MV-4-11 (cell line): Measurements from ENCODE around the gene ATAT1.
"Not testable (repeated sequence)": the region's sequence is repeated elsewhere in the genome, so short reads cannot be mapped to it uniquely, and the experiment has no call there.

ENCODE experiments used
- DNase-seq: peaks from one replicate; lab custom pipeline; 2025; lab: John Stamatoyannopoulos, UW

The ATAT1 gene

DNA sequence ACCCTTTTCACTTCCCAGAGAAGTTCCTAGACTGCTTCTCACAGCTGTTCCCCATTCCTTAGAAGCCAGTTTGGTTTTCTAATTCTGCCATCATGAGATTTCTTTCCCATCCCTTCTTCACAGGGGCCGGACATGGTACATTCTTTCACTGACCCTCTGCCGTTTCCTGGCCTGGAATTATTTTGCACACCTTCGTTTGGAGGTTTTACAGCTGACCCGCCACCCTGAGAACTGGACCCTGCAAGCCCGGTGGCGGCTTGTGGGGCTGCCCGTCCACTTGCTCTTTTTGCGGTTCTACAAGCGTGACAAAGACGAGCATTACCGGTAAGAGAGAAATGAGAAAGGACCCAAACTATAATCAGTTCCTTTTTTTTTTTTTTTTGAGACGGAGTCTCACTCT lies 24.5 kb downstream of the ATAT1 start:
- peak; percentile 64 for DNase-seq

DNA sequence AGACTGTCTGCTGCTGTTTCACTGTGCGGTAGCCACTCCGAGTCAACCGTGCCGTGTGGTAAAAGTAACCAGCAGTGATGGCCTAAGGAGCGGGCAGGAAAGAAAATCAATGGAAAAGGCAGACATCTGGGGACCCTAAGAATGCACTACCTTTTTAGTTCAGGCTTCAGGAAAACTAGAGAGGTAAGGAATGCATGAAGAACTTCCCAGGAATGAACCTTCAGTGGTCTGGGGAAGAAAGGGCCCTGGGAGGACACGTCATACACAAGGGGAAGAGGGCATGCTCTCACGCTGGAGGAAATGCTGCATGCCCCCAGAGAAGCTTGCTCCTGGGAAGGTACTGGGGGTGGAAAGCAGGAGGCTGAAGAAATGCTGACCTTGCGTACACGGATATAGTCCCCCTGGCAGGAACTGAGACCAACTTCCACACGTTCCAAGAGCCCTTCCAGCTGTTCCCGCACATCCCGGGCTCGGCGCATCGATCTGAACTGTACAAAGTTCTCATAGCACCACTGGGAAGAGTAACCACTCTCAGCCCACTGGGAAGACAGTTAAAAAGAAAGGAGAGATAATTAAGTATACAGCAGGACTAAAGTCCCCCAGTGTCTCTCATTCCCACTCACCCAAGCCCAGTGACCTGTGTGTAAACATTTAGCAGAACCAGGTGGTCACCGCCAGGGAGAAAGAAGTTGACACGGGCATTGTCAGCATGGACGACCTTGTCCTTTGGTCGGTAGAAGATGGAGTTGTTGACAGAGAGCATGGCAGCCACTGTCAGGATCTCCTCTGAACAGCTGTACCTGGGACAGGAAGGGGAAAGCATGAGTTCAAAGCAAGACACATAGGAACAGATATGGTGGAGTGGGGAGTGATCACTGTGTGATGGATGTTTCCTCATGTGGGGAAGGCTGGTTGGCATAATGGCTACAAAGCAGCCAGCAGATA lies 28.4 kb downstream of the ATAT1 start:
- DNase-seq, result no peak

DNA sequence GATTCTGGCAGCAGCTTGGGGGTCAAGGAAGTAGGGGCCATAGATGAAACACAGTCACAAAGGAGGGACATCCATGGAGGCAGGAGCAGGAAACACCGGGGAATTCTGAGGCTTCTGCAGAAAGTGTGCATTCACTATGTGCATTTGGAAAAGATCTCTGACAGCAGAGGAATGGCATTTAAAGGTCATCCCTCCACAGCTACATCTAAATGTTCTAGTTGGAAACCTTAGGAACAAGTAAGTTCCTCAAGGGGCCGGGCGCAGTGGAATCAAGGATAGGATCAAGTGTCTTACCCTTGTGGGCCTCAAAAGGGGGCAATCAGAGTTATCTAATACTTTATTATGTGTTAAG lies 29.0 kb downstream of the ATAT1 start:
- no peak for DNase-seq

DNA sequence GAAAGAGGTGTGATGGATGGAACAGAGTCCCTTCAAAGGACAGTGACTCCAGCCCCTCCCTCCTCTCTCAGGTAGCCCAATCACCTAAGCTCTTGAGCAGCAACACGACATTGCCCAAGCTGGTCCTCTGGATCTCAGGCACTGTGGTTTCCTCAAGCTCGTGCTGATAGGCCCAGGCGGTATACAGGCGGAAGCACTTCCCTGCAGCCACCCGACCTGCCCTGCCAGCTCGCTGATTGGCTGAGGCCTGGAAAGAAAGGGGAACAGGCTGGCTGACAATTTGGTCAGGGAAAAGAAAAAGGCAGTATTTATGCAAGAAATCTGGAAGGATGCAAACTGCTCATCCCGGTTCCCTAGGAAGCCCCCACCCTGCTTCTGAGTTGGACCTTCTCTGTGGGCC lies 29.8 kb downstream of the ATAT1 start:
- peak; percentile 91 for DNase-seq

DNA sequence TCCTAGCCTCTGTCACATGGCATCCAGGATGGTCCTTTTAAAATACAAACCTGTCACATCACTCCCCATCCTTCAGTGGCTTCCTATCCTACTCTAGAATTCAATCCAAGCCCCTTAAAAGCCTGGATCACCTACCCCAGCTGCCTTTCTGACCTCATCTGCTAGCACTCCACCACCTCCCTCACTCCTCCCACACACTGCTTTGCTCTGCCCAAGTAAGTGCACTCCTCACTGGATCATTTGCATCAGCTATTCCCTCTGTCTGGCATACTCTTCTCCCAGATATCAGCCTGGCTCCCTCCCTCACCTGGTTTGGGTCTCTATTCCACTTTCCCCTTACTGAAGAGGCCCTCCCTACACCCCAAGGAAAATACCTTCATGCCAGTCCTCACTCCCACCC lies 30.8 kb downstream of the ATAT1 start:
- no peak for DNase-seq

DNA sequence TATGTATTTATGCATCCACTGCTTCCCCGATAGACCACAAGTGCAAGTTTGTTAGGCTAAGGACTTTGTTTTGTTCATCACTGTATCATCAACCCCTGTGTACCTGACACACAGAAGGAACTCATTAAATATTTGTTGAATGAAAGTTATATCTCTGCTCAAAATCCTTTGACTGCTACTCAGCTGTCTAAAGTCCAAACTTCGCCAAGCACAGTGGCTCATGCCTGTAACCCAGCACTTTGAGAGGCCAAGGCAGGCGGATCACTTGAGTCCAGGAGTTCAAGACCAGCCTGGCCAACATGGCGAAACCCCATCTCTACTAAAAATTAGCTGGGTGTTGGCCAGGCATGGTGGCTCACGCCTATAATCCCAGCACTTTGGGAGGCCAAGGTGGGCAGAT lies 31.2 kb downstream of the ATAT1 start:
- DNase-seq, result not testable (repeated sequence)

DNA sequence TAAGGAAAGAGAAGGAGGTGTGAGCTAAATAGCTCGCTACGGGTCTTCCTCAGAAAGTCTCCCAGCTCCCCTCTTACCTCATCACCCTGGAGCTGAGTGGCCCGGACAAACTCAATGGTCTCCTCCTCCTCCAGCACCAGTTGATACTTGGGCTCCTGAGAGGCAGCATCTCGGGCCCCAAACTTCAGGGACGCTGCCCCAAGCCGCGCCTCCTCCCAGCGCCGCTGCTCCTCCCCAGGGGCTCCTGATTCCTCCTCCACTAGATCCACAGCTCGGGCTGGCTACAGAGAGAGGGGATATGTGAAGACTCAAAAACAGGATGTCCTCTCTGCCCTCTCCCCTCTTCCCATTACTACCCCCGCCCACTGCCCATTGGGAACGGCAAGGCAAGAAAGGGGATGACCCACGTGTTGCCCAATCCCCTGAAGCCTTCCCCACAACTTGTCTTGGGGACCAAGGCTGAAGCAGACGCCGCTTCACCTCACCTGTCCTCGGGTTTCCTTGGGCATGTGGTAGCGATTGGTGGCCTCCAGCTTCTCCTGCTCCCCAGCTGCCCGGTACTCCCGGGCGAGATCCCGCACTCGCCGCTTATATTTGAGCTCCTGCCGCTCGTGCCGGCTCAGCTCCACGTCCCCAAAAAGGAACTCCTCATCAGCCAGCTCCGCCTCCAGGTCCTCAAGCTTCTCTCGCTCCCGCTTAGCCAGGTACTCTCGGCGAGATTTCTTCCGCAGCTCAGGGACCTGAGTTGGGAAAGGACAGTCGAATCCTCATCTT lies 38.5 kb downstream of the ATAT1 start:
- no peak for DNase-seq

DNA sequence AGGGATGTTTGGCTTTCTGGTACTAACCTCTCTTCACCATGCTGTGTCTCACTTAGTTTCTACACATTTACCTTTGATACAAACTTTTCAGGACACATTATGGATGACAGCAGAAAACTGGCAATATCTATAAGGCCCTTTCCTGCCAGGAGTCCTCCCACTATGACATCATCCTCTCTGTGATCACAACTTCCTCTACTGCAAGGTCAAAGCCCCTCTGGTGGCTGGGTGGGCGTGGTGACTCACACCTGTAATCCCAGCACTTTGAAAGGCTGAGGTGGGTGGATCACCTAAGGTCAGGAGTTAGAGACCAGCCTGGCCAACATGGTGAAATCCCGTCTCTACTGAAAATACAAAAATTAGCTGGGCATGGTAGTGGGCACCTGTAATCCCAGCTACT lies 39.6 kb downstream of the ATAT1 start:
- DNase-seq, result not testable (repeated sequence)

DNA sequence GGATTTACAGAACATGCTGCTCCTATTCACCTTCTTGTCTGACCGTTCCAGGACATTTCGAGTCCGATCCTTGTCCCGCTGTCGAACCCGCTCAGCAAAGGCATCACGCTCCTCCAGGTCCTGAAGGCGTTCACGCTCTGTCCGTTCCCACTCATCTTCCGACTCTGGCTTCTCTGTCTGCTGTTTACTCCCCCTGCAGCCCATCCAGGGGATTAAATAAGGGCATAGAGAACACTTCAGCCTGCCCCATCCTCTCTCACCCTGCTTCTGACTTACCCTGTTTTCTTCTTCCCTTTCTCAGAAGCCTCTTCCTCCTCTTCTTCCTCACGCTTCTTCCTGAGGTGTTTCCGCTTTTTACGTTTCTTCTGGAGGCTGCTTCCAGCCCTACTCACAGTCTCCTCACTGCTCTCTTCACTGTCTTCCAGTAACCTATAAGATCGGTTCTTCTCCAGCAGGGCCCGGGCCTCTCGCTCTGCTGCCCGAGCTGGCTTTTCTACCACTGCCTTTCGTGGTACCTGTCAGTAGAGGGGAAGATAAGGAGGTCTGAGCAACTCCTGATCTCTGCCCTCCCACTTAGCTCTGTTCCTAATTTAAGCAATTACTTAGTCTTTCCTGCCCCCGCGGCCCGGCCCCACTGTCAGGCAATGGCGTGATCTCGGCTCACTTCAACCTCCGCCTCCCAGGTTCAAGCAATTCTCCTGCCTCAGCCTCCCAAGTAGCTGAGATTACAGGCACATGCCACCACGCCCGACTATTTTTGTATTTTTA lies 44.3 kb downstream of the ATAT1 start:
- no peak for DNase-seq

DNA sequence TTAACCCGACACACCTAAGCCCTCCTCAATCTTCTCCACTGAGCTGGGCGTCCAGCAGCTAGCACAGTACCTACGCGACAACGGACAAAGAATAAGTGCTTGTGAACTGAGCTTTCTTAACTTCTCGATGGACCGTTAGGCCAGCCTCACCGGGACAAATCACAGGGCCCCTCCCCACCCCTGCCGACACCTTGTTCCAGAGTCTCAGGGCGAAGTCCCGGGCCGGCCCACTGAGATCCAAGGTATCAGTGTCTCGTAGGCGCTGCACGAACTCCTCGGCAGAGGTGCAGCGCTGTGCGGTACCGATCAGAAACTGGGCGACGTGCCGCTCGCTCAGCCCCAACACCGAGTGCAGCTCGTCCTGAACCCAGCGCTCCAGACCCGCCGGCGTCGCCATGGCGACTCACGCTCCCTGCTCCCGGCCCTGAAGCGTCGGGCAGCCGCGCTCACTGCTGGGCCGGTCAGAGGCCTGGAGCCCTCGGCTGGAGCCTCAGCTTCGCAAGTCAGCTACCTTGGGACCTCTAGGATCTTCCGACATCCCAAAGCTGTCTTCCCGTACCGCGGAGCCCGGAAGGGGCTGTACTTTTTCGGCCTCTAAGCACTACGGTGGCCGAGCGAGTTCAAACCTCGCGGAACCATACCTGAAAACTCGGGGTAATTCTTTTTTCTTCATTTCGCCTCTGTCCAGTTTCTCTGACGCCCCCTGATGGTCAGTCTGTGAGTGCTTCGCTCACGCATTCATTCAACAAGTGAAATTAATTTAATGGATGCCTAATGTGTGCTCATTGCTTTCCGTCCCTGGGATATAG lies 46.0 kb downstream of the ATAT1 start, which contains the start of gene DHX16:
Gene DHX16 (minus strand): TSS at position 562 of the 809 bp plus-strand sequence. CDS start 165 bp downstream, at position 397.
- DNase-seq, result peak; percentile 95

DNA sequence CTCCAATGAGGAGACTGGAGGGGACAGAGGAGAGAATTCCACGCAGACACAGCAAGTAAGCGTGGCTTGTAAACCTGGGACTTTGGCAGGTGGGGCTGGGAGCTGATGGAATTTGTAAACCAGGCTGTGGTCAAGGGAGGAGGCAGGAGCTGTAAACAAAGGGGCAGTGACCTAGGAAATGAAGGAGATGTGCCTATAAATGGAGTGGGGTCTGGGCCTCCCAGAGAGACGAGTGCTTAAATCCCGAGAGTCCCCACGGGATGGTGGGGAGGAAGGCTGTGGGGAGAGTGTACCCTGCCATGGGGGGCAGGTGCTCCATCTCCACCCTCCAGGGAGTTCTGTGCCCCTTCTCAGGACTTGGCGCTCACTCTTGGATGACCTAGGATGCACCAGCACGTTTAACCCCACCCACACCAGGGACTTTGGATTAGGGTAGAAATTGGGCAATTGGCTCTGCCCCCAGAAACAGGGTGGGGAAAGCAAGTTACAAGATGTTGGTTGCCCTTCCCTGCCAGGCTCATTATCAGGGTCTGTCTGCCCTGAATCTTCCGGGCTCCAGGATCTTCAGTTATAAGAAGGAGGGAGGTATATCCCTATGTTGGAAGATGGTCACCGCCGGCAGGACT lies 50.1 kb downstream of the ATAT1 start:
- DNase-seq, result no peak

DNA sequence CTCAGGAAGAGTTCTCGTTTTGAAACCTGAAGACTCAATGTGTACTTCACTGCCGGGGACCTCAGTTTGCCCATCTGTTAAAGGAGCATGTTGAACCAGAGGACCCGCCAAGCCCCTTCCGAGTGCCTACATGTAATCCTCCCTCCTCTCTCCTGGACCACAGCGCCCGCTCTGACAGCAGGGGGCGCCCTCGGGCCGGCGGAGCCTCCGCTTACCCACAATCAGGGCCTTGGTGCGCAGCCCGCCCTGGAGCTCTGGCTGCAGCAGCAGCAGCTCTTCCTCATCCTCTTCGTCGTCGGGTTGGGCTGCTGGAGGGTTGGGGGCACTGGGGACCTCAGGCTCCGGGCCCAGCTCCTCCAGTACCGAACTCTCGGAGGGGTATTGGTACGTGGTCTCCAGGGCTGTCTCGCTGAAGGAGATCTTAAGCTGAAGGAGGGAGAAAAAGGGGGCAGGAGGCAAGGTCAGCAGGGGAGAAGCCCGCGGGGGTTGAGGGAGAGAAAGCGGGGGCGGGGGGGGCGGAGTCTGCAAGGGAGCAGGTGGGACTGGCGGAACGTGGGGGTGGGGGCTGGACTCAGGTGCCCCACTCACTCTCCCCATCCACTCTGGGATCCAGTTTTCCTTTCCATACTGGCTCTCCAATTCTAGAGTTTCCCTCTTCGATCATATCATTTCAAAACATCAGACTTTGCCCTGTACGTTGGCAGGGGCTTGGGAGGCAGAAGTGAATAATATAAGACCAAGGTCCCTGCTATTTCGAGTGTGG lies 52.5 kb downstream of the ATAT1 start:
- peak; percentile 73 for DNase-seq

DNA sequence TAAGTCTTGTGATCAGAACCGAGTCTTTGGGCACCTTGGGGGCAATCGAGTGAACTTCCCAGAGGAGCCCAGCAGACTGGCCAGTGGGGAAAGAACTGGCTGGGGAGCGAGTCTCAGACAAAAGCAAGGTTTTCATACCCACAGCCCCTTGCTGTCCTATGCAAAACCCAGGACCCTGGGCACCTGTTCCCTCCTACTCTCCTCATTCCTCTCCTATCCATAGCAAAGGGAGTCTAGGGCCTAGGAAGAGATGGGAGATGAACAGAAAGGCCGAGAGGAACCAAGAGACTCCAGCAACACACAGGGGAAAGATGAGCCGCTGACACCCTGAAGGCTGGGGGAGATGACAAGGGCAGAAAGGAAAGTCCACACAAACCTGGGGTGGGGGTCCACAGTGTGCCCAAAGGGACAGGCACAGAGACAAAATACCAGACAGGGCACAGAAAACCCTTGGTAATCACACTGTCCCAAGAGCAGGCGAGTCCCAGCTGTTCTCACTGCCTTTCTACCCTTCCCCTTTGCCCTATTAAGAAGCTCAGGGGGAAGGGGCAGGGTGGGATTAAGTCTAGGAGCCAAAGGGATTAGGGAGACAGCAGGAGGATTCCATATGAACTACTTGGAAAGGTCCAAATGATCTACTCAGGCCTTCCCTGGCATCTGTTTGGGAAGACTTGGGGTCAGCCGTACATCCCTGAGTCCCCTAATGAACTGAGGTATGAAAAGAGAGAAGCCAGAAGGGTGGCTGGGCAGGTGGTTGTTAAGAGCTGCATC lies 53.3 kb downstream of the ATAT1 start:
- DNase-seq, result no peak

DNA sequence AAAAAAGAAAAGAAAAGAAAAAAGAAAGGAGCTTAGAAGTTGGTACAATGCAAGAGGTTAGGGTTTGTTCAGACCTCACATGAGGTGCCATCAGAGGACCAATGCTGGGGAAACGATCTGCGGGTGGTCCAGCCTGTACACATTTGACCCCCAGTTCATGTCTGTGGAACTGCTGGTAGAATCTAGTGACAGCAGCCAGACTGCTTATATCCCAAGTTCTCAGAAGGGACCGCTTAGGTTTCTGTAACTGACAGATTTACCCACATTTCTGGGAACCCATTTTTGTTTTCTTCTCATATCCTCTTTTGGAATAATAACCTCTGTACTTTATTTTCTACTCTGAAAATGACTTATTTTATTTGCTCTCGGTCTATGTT lies 55.1 kb downstream of the ATAT1 start:
- peak; percentile 84 for DNase-seq

DNA sequence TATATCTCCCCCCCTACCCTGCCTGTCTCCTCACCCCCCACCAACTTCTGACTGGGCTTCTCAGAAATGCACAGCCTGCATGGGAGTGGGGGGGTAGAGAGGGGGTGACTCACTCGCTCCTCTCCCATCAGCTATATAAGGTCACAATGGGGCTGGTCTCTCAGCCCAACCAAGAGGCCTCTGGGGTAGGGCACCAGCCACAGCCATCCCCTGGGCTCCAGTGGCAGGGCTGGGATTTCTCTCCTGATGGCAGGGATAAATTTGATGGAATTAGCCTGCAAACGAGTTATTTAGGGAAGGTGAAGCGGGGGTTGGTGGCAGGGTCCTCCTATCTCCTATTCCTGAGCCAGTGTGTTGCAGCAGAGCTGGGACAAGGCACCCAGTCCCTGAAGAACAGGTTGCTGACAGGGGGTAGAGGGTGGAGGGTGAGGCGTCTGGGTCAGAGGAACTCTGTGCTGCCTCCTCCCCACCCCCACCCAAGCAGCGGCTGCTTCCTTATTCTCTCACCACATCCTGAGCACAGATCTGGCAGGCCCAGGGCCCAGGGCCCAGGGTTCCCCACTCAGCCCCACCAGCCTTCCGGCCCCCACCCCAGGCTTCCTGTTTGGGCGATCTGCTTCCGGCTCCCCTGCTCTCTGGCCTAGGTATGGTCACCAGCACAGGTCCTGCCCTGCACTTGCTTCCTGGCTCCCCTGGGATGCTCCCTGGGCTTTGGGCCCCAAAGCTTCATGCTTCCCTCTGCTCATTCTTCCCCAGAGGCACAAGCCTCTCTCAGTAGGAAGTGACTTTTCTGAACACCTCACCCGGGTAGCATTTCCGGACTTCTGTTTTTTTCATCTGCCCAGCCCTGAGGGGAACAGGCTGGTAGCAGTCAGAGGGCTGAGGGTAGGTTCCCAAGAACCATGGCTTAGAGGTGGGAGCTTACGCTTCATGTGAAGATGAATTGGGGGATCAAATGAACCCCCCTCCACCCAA lies 55.8 kb downstream of the ATAT1 start:
- peak; percentile 97 for DNase-seq

DNA sequence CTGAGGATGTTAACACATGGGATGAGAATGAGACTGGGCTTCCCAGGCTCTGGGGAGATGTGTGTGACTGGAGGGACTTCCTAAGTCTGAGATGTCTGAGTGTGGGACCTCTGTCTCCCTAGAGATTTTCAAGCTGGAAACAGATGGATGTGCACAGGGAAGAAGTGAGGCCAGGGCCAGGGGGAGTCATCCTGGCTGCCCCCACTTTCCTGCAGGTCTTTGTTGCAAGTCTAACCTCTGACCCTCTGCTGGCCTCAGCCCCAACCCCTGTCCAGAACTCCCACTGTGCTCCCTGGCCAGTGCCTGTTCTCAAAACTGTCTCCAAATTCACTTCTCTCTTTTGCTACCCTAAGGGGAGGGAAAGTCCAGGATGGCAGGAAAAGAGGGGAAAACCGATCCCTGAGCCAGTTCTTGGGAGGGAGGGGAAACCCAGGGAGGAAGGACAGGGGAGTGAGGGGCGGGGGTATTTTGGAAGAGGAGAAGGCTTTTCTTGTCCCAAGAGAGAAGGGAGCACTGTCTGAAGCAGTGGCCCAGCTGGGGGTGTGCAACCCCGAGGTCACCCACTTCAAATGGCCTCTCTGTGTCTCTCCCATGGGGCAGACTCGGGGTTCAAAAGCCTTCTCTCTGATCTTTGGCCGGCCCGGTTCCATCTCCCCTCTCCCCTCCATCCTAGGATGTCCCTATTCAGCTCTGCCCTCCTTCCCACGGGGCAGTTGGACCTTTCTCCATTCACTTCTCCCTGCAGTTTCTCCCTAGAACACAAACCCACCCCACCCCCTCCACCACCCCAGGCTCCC lies 56.7 kb downstream of the ATAT1 start:
- no peak for DNase-seq

DNA sequence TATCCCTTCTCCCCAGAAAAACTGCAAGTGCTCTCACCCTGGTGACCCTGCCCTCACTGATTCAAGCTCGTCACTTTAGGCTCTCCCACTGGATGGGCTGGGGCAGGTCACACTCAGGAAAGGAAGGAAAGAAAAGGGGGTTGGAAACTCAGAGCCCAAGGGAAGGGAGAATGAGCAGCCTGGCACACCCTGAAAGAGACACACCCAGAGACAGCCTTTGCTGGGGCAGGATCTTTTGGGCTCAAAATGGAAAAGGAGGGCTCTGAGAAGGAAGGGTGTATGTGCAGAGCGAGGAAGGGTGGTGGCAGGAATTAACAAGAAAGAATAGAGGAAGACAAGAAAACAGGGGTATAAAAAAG lies 57.3 kb downstream of the ATAT1 start:
- no peak for DNase-seq
